ENCODE measurements around the gene GALNT18. TPM values are rescaled to one million over a fixed set of nuclear protein-coding genes. Genes with fewer than 3 reads are reported as not detected.

GALNT18 gene
- total and polyA plus RNA-seq, 4 donors = 2.1 to 11.0 (median 3.8) TPM

DNA sequence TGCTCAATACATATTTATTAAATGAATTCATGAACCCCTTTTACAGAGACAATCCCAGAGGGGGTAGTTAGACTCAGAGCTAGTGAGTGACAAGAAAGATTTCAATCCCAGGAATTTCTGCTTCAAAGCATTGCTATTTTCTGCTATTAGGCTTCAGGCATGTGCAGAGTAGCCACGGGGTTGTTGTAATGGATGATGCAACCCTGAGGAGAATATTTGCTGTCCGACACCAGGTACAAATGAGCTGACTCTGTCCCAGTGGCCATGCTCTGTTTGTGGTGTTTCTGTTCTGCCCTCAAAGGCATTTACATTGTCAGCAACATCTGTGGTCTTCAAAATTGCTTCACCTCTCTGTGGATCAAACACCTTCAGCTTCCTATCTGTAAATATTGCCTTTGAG, 371.3 kb downstream of the GALNT18 start:
- 31% methylated on average over 2 of the region's 2 CpGs for WGBS
- Histone ChIP-seq H3K27ac (ENCODE audit: low read depth in 1 of 2, low read length in 2 of 2) (no peak overlapping the region), H3K9me3 (ENCODE audit: control insufficient read depth in 4 of 4, low read length in 3 of 4) (no peaks in the 10 kb centered on the region), H3K27me3 (ENCODE audit: control insufficient read depth in 4 of 4, insufficient read depth in 4 of 4, low read length in 3 of 4) (peaks cover 0 to 4% (median 0%) of the 10 kb centered on the region in 4 donors), H3K9ac (ENCODE audit: low read depth in 1 of 2, low read length in 2 of 2) (no peak overlapping the region), H3K36me3 (ENCODE audit: control insufficient read depth in 4 of 4, insufficient read depth in 3 of 4, low read depth in 1 of 4, low read length in 3 of 4) (no peaks in the 10 kb centered on the region), H3K4me1 (ENCODE audit: control insufficient read depth in 4 of 4, insufficient read depth in 4 of 4, low read length in 3 of 4) (no peaks in the 10 kb centered on the region), H3K4me3 (ENCODE audit: low read depth in 1 of 3, low read length in 3 of 3) (no peak overlapping the region)
- no peak for DNase-seq (ENCODE audit: low spot score)
- no peak for TF ChIP-seq JUND (IDR thresholded peaks at IDR 0.05)
- TF ChIP-seq FOXA2 (IDR thresholded peaks at IDR 0.05) = no peak
- no peak for TF ChIP-seq HNF4A (conservative IDR thresholded peaks at IDR 0.05)
- TF ChIP-seq YY1 (IDR thresholded peaks at IDR 0.05) = no peak
- no peak for TF ChIP-seq SP1 (IDR thresholded peaks at IDR 0.05)
- TF ChIP-seq GABPA (IDR thresholded peaks at IDR 0.05 in 1 of 2, conservative IDR thresholded peaks at IDR 0.05 in 1 of 2) = no peak
- no peak for TF ChIP-seq TAF1 (conservative IDR thresholded peaks at IDR 0.05)
- TF ChIP-seq, protein P1, sequence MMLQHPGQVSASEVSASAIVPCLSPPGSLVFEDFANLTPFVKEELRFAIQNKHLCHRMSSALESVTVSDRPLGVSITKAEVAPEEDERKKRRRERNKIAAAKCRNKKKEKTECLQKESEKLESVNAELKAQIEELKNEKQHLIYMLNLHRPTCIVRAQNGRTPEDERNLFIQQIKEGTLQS (IDR thresholded peaks at IDR 0.05) = no peak
- TF ChIP-seq, protein P2, sequence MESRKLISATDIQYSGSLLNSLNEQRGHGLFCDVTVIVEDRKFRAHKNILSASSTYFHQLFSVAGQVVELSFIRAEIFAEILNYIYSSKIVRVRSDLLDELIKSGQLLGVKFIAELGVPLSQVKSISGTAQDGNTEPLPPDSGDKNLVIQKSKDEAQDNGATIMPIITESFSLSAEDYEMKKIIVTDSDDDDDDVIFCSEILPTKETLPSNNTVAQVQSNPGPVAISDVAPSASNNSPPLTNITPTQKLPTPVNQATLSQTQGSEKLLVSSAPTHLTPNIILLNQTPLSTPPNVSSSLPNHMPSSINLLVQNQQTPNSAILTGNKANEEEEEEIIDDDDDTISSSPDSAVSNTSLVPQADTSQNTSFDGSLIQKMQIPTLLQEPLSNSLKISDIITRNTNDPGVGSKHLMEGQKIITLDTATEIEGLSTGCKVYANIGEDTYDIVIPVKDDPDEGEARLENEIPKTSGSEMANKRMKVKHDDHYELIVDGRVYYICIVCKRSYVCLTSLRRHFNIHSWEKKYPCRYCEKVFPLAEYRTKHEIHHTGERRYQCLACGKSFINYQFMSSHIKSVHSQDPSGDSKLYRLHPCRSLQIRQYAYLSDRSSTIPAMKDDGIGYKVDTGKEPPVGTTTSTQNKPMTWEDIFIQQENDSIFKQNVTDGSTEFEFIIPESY (IDR thresholded peaks at IDR 0.05) = no peak
- no peak for TF ChIP-seq NR2F2 (IDR thresholded peaks at IDR 0.05)
- TF ChIP-seq RAD21 (IDR thresholded peaks at IDR 0.05) = no peak
- TF ChIP-seq EGR1 (IDR thresholded peaks at IDR 0.05; ENCODE audit: low read depth in 2 of 2) = no peak
- TF ChIP-seq RXRA (IDR thresholded peaks at IDR 0.05) = no peak
- TF ChIP-seq FOXA1 (IDR thresholded peaks at IDR 0.05) = no peak
- TF ChIP-seq, protein P3, sequence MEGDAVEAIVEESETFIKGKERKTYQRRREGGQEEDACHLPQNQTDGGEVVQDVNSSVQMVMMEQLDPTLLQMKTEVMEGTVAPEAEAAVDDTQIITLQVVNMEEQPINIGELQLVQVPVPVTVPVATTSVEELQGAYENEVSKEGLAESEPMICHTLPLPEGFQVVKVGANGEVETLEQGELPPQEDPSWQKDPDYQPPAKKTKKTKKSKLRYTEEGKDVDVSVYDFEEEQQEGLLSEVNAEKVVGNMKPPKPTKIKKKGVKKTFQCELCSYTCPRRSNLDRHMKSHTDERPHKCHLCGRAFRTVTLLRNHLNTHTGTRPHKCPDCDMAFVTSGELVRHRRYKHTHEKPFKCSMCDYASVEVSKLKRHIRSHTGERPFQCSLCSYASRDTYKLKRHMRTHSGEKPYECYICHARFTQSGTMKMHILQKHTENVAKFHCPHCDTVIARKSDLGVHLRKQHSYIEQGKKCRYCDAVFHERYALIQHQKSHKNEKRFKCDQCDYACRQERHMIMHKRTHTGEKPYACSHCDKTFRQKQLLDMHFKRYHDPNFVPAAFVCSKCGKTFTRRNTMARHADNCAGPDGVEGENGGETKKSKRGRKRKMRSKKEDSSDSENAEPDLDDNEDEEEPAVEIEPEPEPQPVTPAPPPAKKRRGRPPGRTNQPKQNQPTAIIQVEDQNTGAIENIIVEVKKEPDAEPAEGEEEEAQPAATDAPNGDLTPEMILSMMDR (IDR thresholded peaks at IDR 0.05; ENCODE audit: low read depth, low read length, missing input control) = no peak
- TF ChIP-seq, protein P4, sequence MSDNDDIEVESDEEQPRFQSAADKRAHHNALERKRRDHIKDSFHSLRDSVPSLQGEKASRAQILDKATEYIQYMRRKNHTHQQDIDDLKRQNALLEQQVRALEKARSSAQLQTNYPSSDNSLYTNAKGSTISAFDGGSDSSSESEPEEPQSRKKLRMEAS (IDR thresholded peaks at IDR 0.05) = no peak
- TF ChIP-seq HNF4G (IDR thresholded peaks at IDR 0.05) = no peak
- TF ChIP-seq, protein P5, sequence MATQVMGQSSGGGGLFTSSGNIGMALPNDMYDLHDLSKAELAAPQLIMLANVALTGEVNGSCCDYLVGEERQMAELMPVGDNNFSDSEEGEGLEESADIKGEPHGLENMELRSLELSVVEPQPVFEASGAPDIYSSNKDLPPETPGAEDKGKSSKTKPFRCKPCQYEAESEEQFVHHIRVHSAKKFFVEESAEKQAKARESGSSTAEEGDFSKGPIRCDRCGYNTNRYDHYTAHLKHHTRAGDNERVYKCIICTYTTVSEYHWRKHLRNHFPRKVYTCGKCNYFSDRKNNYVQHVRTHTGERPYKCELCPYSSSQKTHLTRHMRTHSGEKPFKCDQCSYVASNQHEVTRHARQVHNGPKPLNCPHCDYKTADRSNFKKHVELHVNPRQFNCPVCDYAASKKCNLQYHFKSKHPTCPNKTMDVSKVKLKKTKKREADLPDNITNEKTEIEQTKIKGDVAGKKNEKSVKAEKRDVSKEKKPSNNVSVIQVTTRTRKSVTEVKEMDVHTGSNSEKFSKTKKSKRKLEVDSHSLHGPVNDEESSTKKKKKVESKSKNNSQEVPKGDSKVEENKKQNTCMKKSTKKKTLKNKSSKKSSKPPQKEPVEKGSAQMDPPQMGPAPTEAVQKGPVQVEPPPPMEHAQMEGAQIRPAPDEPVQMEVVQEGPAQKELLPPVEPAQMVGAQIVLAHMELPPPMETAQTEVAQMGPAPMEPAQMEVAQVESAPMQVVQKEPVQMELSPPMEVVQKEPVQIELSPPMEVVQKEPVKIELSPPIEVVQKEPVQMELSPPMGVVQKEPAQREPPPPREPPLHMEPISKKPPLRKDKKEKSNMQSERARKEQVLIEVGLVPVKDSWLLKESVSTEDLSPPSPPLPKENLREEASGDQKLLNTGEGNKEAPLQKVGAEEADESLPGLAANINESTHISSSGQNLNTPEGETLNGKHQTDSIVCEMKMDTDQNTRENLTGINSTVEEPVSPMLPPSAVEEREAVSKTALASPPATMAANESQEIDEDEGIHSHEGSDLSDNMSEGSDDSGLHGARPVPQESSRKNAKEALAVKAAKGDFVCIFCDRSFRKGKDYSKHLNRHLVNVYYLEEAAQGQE (IDR thresholded peaks at IDR 0.05) = no peak

All from liver (tissue), 9 donors.